RWPE1 (cell line): Measurements from ENCODE around the gene LARGE1.
A peak's percentile ranks its signal among the peaks of the same experiment; 100 is the strongest.

ENCODE experiments used
- CTCF ChIA-PET: fragments of 350-600 bp; sonication (Branson Sonifier 250); formaldehyde crosslinking; extraction: SDS; loops from one replicate; lab custom pipeline; 2021; lab: Yijun Ruan, JAX
- POLR2A ChIA-PET: fragments of 400-600 bp; formaldehyde crosslinking; extraction: SDS; loops from one replicate; lab custom pipeline; 2020; ENCODE audit warnings: antibody characterized with exemption; ENCODE audit not compliant: low non-redundant PET; lab: Yijun Ruan, JAX
- DNase-seq: peaks from one replicate; pipeline ENCODE4 v3.0.0; 2012; ENCODE audit warnings: low spot score
- H3K27ac ChIP-seq: fragments of 450-650 bp; 2 replicates; pipeline ENCODE4 v1.5.1; 2017
- TF ChIP-seq, protein P1 (sequence below): fragments of 450-650 bp; conservative IDR thresholded peaks from 2 replicates; pipeline ENCODE4 v1.5.1; 2017; ENCODE audit warnings: low read depth, mild to moderate bottlenecking

The LARGE1 gene

GRCh38 chr22:33940741-33941140, 20.5 kb upstream of the LARGE1 start:
- TF ChIP-seq, protein P1, sequence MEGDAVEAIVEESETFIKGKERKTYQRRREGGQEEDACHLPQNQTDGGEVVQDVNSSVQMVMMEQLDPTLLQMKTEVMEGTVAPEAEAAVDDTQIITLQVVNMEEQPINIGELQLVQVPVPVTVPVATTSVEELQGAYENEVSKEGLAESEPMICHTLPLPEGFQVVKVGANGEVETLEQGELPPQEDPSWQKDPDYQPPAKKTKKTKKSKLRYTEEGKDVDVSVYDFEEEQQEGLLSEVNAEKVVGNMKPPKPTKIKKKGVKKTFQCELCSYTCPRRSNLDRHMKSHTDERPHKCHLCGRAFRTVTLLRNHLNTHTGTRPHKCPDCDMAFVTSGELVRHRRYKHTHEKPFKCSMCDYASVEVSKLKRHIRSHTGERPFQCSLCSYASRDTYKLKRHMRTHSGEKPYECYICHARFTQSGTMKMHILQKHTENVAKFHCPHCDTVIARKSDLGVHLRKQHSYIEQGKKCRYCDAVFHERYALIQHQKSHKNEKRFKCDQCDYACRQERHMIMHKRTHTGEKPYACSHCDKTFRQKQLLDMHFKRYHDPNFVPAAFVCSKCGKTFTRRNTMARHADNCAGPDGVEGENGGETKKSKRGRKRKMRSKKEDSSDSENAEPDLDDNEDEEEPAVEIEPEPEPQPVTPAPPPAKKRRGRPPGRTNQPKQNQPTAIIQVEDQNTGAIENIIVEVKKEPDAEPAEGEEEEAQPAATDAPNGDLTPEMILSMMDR, result no peak
- ChIA-PET POLR2A (no interaction called here), CTCF (interaction anchor here (0.6 kb wide), 1 partner anchor 10 kb away, joined by 6 read pairs; no protein-coding TSS in a partner anchor)
- no peak overlapping the region for H3K27ac ChIP-seq
- DNase-seq, result no peak

GRCh38 chr22:33932997-33933396, 12.7 kb upstream of the LARGE1 start:
- CTCF ChIA-PET, result no interaction called here
- POLR2A ChIA-PET, result no interaction called here
- DNase-seq, result no peak
- H3K27ac ChIP-seq, result no peak overlapping the region
- TF ChIP-seq, protein P1, result no peak

DNA sequence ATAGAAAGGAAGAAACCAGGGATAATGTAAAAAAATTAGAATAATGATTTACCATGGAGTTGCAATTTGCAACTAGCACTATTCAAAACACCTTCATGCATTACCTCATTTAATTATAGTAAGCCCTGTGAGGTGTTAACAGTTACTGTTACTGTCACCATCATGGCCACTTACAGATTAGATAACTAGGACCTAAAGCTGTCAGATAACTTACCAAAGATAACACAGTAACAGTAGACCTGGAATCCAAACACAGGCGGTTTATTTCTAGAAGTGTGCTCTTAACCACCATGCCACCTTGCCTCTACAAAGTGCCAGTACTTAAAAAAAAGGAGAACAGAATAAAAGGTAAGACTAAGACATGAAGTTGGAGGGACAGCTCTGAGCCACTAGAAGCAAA, 11.1 kb upstream of the LARGE1 start:
- DNase-seq, result no peak
- ChIA-PET CTCF (no interaction called here), POLR2A (no interaction called here)
- no peak overlapping the region for H3K27ac ChIP-seq
- TF ChIP-seq, protein P1, result no peak

GRCh38 chr22:33927752-33928151, 7.5 kb upstream of the LARGE1 start:
- CTCF ChIA-PET, result no interaction called here
- POLR2A ChIA-PET, result no interaction called here
- H3K27ac ChIP-seq, result no peak overlapping the region
- DNase-seq, result no peak
- TF ChIP-seq, protein P1, result no peak

DNA sequence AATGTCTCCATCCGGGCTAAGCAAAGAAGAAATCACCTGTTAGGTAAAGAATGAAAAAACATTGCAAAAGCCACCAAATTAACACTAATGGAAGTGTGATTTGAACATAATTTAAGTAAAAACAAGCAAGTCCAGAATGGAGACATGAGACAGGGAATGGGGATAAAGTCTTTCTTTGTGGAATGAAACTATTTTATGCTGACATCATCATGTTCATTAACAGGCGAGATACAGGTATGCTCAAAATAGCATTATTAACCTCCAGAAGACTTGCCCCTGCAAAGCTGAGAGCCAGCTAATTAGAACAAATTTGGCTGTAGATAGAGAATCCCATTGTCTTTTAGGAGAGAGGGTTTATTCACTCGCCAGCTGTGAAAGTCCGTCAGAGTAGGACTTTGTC, 4.9 kb upstream of the LARGE1 start:
- DNase-seq, result no peak
- H3K27ac ChIP-seq, result no peak overlapping the region
- POLR2A ChIA-PET, result no interaction called here
- TF ChIP-seq, protein P1, result no peak
- CTCF ChIA-PET, result interaction anchor here (0.6 kb wide), 1 partner anchor 962 kb away, joined by 3 read pairs; no protein-coding TSS in a partner anchor

GRCh38 chr22:33923660-33924246, 3.5 kb upstream of the LARGE1 start:
- TF ChIP-seq, protein P1, result peak; percentile 49
- H3K27ac ChIP-seq, result no peak overlapping the region
- DNase-seq, result peak; percentile 3
- POLR2A ChIA-PET, result no interaction called here
- CTCF ChIA-PET, result no interaction called here
